ENCODE data around the gene TMOD2. TPM values are rescaled to one million over a fixed set of nuclear protein-coding genes. Genes with fewer than 3 reads are reported as not detected.

Gene TMOD2
- total RNA-seq, 6 donors from 2014 or later: 5.6 to 13.8 (median 10.9) TPM

DNA sequence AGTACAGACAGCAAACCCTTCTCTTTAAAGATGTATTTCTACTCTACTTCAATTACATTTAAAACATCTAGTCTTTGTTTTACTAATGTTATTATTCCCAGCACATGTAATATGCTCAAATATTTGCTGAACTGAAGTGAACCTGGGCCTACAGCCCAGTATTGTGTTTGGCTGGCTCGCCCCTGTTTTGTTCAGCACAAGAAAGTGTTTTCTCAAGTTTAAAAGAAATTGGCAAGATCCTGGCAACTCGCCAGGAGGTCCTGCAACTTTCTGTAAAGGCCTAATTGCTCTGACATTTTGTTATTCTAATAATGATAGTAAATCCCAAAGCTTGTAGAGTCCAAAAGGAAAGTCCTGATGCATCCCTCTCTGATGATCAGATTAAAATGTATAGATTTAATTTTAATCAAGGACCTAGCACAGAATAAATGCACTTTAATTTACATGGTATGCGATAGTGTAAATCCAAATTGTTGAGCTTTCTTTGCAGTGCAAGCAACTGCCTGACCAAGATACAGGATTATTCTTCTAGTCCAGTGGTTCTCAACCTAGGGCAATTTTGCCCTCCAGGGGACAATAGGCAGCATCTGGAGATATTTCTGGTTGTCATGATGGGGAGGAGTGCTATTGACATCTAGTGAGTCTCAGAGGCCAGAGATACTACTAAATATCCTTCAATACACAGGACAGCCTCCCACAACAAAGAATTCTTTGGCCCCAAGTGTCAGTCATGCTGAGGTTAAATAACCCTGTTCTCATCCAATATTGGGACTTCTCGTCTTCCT is 42.3 kb downstream of the TMOD2 start:
- no peaks in the 10 kb centered on the region for H3K9me3 ChIP-seq
- H3K4me1 ChIP-seq: peaks cover 0 to 7% (median 3%) of the 10 kb centered on the region in 4 donors
- TF ChIP-seq, protein P1, sequence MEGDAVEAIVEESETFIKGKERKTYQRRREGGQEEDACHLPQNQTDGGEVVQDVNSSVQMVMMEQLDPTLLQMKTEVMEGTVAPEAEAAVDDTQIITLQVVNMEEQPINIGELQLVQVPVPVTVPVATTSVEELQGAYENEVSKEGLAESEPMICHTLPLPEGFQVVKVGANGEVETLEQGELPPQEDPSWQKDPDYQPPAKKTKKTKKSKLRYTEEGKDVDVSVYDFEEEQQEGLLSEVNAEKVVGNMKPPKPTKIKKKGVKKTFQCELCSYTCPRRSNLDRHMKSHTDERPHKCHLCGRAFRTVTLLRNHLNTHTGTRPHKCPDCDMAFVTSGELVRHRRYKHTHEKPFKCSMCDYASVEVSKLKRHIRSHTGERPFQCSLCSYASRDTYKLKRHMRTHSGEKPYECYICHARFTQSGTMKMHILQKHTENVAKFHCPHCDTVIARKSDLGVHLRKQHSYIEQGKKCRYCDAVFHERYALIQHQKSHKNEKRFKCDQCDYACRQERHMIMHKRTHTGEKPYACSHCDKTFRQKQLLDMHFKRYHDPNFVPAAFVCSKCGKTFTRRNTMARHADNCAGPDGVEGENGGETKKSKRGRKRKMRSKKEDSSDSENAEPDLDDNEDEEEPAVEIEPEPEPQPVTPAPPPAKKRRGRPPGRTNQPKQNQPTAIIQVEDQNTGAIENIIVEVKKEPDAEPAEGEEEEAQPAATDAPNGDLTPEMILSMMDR (IDR thresholded peaks at IDR 0.05): no peak
- TF ChIP-seq POLR2AphosphoS5 (IDR thresholded peaks at IDR 0.05) (no peak), EP300 (IDR thresholded peaks at IDR 0.05) (no peak), POLR2A (IDR thresholded peaks at IDR 0.05) (no peak)
- DNase-seq (peak in 1 of 2 donors; percentile 27), ATAC-seq (ENCODE audit: low FRiP score in 2 of 2) (no peak)
- WGBS, 2 donors: 55 to 61% methylated on average over 4 of the region's 4 CpGs
- H3K27me3 ChIP-seq: no peaks in the 10 kb centered on the region
- H3K36me3 ChIP-seq: peaks cover 0 to 6% (median 0%) of the 10 kb centered on the region in 4 donors
- no peak overlapping the region for H3K4me3 ChIP-seq
- peak overlapping the region in 1 of 4 donors; percentile 27 for H3K27ac ChIP-seq

DNA sequence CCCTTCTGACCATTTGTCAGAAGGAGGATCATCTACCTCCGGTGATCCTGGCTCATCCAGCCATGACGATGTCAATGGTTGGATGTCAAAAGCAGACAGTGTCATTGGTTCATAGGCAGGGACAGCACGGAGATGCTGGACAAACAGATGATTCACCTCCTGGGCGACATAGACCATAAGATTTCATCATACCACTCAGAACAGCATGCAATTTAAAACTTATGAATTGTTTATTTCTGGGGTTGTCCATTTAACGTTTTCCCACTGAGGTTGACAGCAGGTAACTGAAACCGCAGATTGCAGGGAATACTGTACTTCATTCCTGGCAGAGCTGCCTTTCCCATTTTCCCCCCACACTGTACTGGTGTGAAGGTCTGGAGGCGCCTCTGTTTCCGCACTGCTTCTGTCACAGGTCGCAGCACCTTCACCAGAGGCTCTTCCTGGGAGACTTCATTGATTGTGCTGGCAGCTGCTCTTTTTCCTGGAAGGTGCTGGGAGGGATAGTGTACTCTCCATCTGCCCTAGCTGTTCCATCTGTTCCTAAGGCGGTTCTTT is 45.5 kb downstream of the TMOD2 start:
- ATAC-seq (ENCODE audit: low FRiP score in 2 of 2) (no peak), DNase-seq (no peak)
- TF ChIP-seq, protein P1 (IDR thresholded peaks at IDR 0.05): no peak
- TF ChIP-seq EP300 (IDR thresholded peaks at IDR 0.05): no peak
- no peak for TF ChIP-seq POLR2A (IDR thresholded peaks at IDR 0.05)
- no peak for TF ChIP-seq POLR2AphosphoS5 (IDR thresholded peaks at IDR 0.05)
- no peak overlapping the region for H3K4me3 ChIP-seq
- peaks cover 0 to 12% (median 0%) of the 10 kb centered on the region in 4 donors for H3K36me3 ChIP-seq
- 84 to 93% methylated on average over 10 of the region's 10 CpGs for WGBS, 2 donors
- H3K27ac ChIP-seq: no peak overlapping the region
- no peaks in the 10 kb centered on the region for H3K9me3 ChIP-seq
- H3K4me1 ChIP-seq: peaks cover 0 to 13% (median 10%) of the 10 kb centered on the region in 4 donors
- H3K27me3 ChIP-seq: no peaks in the 10 kb centered on the region

DNA sequence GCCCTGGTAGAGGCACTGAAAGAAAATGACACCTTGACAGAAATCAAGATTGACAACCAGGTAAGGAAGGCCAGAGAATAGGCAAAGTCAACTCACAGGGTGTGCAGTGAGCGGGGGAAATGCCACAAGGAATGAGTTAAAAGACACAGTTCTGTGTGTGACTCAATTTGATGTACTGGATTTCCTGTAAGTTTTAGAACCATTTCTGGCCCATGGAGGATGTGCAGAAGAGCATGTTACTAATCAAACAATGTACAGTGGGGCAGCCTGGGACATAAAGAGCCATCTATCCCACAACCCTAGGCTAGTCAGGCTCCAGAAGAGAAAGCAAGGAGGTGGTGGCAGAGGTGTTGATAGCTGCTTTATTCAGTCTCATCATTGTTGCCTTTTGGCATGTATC is 46.9 kb downstream of the TMOD2 start:
- TF ChIP-seq EP300 (IDR thresholded peaks at IDR 0.05): no peak
- TF ChIP-seq POLR2A (IDR thresholded peaks at IDR 0.05): no peak
- TF ChIP-seq, protein P1 (IDR thresholded peaks at IDR 0.05): no peak
- TF ChIP-seq POLR2AphosphoS5 (IDR thresholded peaks at IDR 0.05): no peak
- no peak for DNase-seq
- no peaks in the 10 kb centered on the region for H3K27me3 ChIP-seq
- WGBS, 2 donors: 100% methylated on average over 1 of the region's 1 CpG
- H3K27ac ChIP-seq: no peak overlapping the region
- H3K4me3 ChIP-seq: no peak overlapping the region
- H3K9me3 ChIP-seq: no peaks in the 10 kb centered on the region
- ATAC-seq (ENCODE audit: low FRiP score in 2 of 2): no peak
- H3K36me3 ChIP-seq: peaks cover 0 to 12% (median 0%) of the 10 kb centered on the region in 4 donors
- peaks cover 0 to 13% (median 10%) of the 10 kb centered on the region in 4 donors for H3K4me1 ChIP-seq

DNA sequence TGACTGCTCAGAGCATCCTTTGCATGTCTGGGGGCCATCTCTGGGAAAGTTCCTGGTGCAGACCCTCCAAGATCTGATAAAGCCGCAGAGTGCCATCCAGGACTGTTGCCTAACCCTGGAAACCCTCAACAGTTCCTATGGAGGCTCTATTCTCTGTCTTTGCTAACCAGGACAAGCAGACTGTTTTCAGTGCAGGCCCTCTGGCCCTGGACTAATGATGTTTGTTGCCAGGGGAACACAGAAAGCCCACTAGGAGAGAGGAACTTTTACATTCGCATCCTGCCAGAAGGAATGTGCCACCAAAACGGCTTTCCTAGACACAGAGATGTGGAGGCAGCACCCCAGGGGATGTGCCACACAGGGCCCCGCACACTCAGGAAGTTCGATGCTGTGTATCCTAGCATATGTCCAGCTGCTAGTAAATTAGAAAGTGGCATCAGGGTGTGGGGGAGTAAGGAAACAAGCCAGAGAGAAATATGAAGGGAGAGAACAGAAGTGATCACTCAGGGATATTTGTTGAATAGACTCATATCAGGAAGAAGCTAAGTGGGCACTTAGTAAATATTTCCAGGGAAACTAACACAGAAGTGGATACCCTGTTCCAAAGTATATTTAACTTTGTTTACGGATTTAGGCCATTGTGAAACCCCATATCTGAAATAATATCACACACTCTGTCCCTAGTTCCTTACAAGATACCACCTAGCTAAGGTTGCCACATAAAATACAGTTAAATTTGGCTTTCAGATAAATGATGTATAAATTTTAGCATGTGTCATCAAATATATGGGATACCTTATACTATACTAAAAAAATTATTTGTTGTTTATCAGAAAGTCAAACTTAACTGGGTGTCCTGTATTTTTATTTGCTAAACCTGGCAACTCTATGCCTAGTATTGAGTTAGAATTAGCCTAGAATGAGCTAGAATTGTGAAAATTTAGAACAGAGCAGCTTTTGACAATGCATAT is 48.2 kb downstream of the TMOD2 start:
- TF ChIP-seq EP300 (IDR thresholded peaks at IDR 0.05) (no peak), POLR2A (IDR thresholded peaks at IDR 0.05) (no peak)
- TF ChIP-seq, protein P1 (IDR thresholded peaks at IDR 0.05): no peak
- ATAC-seq (ENCODE audit: low FRiP score in 2 of 2) (peak in 1 of 2 donors; percentile 34), DNase-seq (no peak)
- 56 to 70% methylated on average over 5 to 6 of the region's 6 CpGs for WGBS, 2 donors
- H3K27ac ChIP-seq: peak overlapping the region in 1 of 4 donors; percentile 13
- peaks cover 0 to 12% (median 0%) of the 10 kb centered on the region in 4 donors for H3K36me3 ChIP-seq
- H3K27me3 ChIP-seq: no peaks in the 10 kb centered on the region
- no peak overlapping the region for H3K4me3 ChIP-seq
- no peaks in the 10 kb centered on the region for H3K9me3 ChIP-seq
- peaks cover 0 to 11% (median 5%) of the 10 kb centered on the region in 4 donors for H3K4me1 ChIP-seq
